ENCODE results near the gene HMGCLL1.

HMGCLL1 gene

DNA sequence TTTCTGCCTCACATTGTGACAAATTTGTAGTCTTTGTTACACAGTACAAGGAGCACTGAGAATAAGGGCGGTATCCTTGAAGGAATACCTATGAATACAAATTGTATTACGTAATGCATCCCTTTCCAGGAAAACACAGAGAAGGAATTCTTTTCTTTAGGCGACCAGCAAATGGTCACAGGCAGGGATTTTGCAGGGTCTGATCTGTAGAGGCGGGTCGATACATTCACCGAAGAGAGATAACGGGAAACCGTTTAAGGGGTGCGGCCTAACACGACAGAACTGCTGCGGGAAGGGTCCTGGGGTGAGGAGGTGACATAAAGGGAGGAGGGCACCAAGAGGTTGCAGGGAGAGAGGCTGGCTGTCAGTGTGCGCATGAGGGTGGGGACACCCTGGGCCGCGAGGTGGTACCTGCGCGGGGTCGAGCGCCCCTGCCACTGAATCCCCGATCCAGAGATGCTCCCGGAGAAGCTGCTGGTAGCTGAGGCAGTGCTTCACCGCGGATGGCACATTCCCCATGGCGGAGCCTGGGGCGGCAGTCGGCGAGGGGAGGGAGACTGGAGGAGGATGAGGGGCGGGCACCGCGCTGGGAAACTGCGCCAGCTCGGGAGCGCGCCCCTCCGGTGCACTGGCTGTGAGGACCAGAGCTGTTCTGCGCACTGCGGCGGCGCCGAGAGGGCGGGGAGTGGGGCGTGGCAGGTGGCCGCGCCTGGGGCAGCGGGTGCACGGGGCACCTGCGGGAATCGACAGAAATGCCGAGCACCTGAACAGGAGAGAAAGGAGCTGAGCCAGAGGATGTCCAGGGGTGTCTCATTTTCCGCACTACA lies at the start of gene HMGCLL1:
Gene HMGCLL1 (minus strand): TSS at position 656 of the 827 bp plus-strand sequence. CDS start 137 bp downstream, at position 519.
- DNase-seq = peak; percentile 80

DNA sequence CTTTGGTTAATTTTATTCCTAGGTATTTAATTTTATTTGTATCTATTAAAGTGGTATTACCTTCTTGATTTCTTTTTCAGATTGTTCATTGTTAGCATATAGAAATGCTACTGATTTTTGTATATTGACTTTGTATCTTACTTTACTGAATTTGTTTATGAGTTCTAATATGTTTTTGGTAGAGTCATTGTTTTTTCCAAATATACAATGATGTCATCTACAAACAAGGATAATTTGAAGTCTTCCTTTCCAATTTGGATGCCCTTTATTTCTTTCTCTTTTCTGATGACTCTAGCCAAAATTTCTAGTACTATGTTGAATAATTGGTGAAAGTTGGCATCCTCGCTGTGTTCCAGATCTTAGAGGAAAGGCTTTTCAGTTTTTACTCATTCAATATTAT lies 43.0 kb upstream of the HMGCLL1 start:
- no peak for DNase-seq

DNA sequence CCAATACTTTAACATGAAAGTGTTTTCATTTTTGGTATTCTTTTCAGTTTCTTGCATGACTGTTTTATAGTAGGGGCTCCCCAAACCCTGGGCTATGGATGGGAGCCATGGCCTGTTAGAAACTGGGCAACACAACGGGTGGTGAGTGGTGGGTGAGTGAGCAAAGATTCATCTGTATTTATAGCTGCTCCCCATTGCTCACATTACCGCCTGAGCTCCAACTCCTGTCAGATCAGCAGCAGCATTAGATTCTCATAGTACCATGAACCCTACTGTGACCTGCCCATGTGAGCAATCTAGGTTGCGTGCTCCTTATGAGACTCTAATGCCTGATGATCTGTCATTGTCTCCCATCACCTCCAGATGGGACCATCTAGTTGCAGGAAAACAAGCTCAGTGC lies 42.3 kb upstream of the HMGCLL1 start:
- DNase-seq = no peak

DNA sequence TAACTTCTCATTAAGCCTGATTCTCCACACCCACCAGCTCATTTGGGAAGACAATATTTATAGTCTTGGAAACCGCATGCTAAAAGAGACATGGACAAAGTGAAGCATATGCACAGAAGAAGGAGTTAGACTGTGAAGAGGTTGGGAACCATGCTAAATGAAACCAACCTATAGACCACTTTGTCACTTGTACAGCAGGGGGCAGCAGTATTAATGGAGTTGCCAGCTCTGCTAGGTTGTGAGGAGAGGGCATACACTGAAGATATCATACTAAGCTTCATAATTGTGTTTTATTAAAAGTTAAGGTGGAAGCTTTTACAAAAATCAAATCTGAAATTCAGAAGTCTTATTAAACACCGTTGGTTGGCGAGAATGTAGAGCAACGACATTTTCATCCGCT lies 38.3 kb upstream of the HMGCLL1 start:
- DNase-seq = no peak

DNA sequence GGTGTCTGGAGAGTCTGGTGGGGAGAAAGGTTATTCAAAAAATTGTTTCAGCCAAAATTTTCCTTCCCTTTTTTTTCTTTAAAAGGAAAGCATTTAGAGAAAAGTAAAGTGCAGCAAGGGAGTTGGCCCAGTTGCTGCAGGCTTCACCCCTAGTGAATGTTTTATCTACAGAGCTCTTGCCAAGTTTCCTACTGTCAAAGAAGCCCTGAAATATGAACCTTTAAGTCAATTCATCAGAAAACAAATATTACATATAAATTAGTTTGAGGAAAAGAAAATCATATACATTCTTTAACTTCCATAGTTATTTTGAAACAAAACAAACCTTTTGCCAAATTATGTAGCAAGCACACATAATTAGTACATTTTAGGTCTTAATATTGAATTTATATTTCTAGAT lies 25.0 kb upstream of the HMGCLL1 start:
- no peak for DNase-seq

DNA sequence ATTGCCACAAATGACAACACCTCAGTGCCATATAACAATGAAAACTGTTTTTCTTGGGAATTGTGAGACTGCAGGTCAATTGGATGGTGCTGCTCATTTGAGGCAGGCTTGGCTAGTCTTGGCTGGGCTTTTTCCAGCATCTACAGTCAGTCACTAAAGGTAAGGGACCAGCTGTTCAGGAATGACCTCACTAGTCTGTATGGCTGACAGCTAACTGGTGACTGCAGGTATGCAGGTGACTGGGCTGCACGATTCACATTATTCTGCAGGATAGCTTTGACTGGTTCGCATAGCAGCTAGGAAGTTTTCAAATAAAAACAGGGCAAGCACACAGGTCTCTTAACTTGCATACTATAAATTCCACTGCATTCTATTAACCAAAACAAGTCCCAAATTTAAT lies 22.1 kb upstream of the HMGCLL1 start:
- DNase-seq = no peak

DNA sequence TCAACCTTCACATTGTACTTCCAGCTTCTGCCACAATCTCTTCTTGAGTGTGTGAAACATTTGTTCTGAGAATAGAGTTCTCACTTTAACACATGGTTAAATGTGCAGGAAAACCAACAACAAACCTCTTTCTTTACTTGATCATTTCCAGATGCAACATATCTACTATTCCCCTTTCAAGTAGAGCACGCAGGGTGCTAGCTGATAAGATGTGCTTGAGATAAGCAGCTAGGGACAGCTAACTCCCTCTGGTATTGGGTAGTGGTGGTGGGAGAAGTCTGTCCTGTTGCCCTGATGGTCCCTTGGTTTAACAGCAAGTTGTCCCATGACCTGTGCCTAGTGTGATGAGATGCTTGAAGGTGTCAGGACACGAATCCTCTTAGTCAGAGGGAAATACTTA lies 15.4 kb upstream of the HMGCLL1 start:
- no peak for DNase-seq

DNA sequence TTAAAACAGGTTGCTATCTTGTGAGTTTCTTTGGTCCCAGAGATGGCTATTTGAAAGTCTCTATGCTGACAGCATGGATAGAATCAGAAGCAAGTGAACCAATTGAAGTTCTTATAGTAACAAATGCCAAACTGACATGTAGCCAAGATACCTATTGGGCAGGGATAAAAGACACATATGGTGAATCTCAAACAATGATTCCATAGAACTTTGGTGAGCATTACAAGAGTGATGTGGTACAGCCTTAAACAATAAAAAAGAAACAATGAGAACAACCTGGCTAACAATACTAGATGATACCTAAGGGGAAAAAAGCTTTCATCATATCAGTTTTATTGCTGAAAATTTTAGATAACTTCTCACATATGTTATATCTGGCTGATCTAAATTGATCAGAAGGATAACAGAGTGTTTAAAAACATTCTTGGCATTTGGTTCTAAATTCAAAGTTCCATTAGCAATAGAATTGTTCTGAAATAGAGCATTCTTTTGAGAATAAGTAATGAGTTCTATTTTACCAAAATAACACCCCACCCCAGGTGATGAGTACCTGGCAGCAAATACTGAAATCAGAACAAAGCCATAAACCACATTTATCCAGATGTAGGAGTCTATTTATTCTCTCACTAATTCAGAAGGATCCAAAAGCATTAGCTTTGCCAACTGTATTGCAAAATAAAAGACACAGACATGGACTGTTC lies 5.8 kb upstream of the HMGCLL1 start:
- DNase-seq = no peak

DNA sequence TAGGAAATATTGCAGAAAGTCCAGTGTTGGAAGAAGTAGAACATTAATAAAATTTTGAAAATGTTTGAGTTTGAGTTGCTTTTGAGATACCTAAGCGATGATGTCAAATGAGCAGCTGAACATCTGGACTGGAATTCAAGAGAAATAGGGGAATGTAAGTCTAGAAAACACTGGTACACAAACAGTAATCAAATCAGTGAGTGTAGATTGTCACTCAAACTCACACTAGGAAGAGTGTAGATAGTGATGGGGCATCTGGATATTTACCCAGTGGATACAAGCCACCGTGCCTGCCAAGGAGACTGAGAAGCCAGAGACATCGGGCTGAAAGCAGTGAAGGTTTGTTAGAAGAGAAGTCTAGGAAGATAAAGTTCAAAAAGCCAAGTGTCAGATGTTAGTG lies 2.2 kb downstream of the HMGCLL1 start:
- DNase-seq = no peak

DNA sequence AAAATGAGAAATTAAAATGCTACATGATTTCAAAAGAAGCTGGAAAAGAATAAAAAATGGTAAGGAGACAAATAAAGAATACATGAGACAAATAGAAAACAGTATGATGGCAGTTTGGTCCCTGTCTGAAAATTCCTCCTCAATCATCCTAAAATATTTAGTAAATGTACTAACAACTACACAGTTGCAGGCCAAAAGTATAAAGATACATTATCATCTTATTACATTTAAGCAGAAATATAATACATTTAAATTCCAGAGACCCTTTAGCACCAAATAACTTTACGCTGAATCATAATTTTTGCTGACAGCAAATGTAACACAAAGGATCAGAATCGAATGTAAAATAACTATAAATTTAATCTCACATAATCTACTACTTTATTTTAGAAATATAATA lies 4.4 kb downstream of the HMGCLL1 start:
- DNase-seq = no peak

DNA sequence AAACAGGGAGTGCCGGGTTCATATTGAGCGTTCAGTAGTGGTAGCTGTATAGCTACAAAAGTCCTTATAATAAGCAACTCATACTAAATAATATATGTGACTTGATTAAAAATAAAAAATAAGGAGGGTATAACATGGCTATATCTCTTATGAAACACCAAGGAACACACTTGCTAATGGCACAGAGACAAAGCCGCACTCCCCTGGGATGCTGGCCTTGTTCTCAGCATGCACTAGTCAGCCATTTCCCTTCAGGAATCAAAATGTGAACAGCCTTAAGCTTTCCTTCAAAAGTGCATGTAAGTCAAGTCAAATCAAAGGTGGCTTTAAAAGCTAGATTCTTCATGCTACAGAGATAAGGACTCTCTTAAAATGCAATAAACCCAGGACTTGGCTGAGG lies 9.4 kb downstream of the HMGCLL1 start:
- DNase-seq = no peak

DNA sequence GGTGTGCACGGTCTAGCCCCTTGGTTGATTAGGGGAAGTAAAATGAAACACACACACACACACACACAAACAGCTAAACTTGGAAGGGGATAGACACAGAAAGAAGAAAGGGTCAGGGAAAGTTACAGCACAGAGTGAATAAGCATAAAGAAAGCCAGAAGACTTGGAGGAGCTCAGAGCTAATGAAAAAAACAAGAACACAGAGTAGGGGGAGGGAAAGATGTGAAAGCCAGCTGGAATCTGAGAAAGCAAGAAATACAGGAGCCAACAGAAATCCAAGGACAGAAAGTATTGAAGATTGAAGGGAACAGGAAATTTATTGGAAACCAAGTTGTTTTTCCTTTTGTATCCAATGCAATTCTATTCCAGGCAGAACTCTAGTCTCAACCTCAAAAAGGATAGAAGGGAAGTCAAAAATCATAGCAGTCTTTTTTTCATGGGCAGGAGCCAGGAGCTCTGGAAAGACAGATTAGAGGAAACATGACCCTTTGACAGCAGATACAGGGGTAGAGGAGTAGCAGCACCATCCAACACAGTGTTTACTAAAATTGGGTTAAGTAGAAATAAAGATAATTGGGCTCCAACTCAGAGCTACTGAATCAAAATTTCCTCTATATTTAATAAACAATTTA lies 10.1 kb downstream of the HMGCLL1 start:
- peak; percentile 66 for DNase-seq

DNA sequence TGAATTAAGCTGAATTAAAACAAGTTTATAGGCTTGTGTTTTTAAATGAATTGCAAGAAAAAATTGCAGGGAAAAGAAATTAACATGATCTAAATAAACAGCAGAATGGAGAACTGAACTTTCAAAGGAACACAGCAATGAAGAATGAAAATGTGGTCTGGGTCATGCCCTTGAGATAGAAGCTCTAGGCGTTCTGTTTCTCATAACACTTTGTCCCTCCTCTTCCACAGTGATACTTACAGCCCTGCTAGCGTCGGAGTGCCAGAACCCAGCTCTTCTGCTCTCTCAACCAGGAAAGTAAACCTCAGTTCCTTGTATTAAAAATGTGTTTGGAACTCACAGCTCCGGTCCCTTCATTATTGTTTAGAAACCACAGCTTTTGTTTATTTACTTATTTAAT lies 11.4 kb downstream of the HMGCLL1 start:
- no peak for DNase-seq

DNA sequence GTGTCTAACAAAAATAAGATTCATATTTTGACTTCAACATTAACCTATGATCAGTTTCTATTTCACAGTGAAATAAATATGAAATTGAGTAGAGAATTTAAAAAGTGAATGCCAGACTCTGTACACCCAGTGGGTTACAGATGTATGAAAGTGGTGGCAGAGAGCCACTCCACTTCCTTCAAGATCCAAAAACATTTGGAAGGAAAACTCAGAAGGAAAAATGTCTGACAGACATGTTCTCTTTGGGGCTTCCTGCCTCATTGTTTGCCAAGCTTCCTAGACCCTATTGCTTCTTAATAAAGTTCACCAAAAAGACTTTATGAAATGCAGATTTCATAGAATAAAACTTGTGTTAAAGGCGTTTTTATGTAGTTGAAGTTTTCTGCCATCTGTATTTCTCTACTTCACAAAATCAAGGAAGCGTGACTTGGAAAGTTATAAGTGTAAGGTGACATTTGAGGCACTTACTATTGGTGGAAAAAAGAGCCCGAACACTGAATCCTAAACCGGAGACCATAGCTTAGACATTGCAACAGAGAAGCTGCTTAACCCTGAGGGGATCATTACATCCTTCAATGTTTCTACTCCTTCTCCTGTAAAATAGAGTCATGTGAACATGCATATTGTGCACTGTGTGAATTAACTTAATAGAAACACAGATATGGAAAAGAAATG lies 12.8 kb downstream of the HMGCLL1 start:
- DNase-seq = peak; percentile 42

DNA sequence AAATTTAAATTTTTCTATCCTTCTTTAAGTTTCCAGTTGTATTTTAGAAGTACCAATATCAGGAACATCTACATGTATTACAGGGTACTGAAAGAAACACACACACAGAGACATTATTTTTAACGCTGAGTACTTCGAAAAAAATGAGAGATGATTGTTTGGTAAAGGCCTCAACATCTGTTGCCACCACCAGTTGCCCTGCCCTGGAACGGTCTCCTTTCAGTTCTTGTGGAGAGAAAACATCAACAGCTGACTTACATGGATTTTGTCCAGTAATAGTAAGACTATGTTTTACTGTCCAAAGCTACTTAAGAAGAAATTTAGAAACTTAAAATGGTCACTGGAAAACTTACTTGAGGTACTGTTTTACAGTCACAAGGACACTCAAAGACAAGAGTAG lies 16.7 kb downstream of the HMGCLL1 start:
- no peak for DNase-seq

DNA sequence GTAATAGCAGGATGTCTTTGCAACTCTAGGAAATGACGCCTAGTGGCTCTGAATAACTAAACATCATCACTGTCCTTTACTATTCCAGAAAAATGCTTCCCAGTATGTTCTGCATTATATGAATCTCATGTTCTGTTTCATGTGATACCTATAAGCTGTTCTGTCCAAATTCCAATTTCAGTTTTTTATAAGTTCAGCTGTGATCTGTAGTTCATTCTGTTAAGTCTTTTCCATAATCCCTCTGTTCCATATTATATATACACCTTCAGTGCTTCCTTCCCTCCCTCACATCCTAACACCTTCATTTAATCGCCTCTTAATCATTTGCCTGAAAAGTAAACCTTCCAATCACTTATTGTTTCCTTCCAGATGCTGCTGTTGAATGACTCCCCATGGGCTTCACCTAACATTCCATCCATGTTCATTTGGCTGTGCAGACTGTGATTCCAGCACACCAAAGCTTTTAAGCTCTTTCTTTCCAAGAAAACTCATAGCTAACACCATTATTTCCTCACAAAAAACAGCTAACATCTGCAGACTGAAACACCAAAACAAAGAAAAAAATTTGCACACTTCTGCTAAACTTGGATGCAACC lies 18.6 kb downstream of the HMGCLL1 start:
- DNase-seq = peak; percentile 40

DNA sequence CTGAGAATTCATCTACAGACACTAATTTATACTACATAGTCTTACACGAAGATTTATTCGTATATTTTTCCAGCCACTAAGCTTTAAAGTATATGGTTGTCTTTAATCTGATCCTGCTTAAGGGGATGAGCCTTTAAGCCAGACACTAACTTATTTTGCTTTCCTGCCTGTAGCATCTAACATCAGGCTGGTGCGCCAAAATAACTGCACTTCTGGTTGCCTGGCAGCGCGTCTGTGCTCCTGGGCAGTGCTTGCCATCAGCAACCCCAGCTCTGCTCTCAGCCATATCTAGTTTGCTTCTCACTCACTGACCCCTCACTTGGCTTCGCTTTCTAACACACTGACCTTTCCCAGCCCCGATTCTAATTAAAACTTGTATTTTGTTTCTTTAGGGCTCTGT lies 21.8 kb downstream of the HMGCLL1 start:
- no peak for DNase-seq

DNA sequence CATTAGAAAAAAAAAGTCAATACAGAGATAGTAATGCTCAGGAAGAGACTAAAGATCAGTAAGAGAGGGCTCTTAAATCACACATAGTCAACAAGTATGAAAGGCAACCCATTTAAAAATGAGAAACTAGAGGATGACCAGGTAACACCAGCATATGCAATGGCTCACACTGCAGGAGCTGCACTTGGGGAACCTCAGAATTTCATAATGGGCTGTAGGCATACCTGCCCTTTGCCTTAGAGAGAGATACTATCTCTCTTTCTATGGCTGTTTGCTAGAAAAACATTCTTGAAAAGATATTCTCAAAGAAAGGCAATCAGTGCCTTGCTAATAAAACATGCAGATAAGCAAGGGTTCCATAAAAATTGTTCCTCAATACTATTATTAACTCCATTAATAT lies 33.2 kb downstream of the HMGCLL1 start:
- DNase-seq = no peak

DNA sequence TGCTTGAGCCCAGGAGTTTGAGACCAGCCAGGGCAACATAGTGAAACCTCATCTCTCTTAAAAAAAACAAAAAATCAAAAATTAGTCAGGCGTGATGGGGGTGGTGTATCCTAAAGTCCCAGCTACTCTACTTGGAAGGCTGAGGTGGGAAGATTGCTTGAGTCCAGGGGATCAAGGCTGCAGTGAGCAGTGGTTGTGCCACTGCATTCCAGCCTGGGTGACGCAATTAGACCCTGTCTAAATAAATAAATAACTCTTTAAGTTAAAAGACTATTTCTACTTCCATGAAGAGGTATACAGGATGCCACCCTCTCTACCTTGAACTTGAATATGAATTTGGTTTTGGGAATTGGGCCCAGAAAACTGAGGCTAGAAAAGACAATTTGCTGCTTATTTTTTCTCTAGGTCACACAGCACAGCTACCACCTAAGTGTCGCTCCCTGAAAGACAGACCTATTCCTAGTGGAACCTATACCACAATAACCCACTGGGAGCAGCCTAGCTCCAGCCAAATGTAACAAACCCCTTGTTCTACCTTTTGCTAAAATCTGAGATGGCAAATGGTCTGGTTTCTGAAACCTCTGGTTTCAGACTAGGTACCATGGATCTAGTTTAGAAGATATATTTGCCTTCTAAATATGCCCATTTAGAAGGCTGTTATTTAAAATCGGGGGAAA lies 35.2 kb downstream of the HMGCLL1 start:
- no peak for DNase-seq

DNA sequence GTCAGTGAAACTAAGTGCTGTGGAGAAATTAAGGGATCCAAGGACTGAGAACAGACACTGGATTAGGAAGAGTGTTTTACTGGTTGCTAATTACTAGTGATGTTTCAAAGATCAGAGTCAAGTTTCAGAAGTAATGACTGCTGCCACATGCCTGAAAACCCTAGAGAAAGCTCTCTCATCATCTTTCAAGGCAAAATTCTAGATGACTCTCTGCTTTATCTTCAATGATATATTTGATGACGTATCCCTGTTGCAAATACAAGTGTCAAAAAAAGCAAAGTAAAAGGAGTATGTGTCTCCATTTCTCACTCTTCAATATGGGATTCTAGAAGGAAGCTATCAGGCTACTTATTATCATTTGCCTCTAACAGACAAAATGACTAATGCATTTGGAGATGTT lies 38.0 kb downstream of the HMGCLL1 start:
- no peak for DNase-seq

DNA sequence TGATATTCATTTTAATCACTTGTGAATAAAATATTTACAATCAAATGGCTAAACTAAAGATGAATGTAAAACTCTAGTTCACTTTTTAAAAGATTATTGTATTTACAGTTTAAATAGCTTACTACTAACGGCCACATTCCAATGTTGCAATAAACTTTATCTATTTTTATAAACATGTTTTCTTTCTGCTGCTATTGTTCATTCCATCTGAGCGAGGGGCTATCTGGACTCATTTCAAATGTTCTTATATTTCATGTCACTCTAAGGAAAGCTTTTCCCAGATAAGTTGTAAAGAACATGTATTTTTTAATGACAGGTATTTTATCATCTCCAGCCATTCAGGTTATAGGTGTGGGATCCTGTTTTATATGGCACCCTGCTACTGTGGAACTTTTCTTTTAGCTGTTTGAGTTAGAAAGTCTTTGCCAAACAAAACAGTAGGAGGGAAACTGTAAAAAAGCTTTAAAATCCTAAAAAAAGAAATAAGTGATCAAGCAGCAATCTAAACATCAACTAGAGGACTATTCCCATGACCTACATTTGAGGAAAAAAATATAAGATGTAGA lies 42.5 kb downstream of the HMGCLL1 start:
- DNase-seq = no peak

DNA sequence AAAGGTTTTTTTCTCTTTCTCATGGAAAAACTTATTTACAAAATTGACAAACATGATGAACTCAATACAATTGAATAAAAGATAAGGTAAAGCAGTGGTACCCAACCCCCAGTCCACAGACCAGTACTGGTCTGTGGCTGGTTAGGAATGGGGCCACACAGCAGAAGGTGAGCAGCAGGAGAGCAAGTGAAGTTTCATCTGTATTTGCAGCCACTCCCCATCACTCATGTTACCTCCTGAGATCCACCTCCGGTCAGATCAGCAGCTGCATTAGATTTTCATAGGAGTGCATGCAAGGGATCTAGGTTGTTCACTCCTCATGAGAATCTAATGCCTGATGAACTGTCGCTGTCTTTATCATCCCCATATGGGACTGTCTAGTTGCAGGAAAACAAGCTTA lies 47.5 kb downstream of the HMGCLL1 start:
- no peak for DNase-seq
